Breast epithelium (tissue), 3 donors: ENCODE data around the gene ITGB2.

Experiments used
- CTCF ChIP-seq, 3 donors: fragments of 450-650 bp; IDR thresholded peaks; one replicate each; pipeline ENCODE4 v1.5.1; 2016 to 2017; ENCODE audit warnings: antibody characterized with exemption in 3 of 3, mild to moderate bottlenecking in 3 of 3, moderate library complexity in 3 of 3
- POLR2A ChIP-seq: fragments of 450-650 bp; IDR thresholded peaks from one replicate; pipeline ENCODE4 v1.6.1; 2016; ENCODE audit warnings: antibody characterized with exemption, mild to moderate bottlenecking, moderate library complexity

GRCh38 chr21:44854664-44855446 lies 65.8 kb downstream of the ITGB2 start:
- TF ChIP-seq POLR2A (no peak), CTCF (IDR thresholded peaks at IDR 0.05) (no peak)
